NCI-H1105 (cell line): ENCODE results near the gene UMODL1.

Experiments
- DNase-seq: peaks from one replicate; lab custom pipeline; 2025; lab: John Stamatoyannopoulos, UW

The UMODL1 gene

DNA sequence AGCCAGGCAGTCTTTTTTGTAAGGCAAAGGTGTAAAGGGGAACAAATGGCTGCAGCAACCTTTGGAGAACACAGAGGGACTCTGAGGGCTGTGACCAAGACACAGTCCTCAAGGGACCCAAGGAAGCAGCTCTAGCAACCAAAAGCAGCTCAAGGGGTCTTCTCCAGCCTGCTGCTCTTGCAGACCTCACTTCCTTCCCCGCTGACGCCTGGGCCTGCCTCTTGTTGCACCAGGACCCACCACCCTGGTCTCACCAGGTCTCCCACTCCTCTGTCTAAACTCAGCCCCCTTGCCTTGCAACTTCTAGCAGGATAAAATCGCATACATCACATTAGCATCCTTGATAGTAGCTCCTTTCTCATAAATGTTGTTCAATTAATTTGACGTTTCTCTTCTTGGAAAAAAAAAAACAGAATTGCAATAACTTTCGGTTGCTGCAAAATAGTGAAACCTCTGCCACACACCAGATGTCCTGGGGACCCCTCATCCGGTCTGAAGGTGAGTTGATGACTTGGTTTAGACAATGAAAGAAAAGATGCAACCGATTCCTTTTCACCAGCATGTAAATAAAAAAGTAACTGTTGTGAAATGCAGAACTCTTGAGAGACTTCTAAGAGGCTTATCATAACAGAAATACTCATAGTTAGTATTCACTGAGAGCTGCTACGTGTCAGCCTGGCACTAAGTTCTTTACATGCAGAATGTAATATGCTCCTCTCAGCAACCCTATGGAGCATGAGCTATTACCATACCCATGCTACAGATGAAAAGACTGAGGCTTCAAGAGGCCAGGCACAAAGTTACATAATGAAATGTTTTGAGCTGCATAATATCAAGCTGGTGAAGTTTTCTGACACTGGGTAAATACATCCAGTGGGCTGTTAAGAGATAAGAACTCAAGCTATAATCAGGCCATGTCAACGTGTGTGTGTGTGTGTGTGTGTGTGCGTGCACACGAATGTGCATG is 58.5 kb downstream of the UMODL1 start:
- no peak for DNase-seq

DNA sequence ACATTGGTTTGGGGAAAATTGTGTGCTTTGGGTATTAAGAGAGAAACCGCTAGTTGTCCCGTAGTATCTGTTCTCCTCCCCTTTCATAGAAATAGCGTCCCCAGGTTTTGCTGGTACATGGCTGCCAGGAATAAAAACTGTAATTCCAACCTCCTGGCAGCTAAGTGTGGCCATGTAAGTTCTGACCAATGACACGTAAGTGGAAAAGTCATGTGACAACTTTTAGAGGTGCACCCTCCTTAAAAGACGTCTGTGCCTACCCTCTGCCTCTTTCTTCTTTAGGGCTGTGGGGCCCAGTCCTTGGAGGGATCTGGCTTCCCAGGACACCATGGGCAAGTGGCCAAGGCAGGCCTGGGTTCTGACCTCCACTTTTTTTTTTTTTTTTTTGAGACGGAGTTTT is 59.3 kb downstream of the UMODL1 start:
- DNase-seq = no peak

- no peak for DNase-seq
These were observed 61.1 kb downstream of the UMODL1 start for GRCh38 chr21:42132183-42132582.

- no peak for DNase-seq
These were observed 62.0 kb downstream of the UMODL1 start for GRCh38 chr21:42133131-42133530.

DNA sequence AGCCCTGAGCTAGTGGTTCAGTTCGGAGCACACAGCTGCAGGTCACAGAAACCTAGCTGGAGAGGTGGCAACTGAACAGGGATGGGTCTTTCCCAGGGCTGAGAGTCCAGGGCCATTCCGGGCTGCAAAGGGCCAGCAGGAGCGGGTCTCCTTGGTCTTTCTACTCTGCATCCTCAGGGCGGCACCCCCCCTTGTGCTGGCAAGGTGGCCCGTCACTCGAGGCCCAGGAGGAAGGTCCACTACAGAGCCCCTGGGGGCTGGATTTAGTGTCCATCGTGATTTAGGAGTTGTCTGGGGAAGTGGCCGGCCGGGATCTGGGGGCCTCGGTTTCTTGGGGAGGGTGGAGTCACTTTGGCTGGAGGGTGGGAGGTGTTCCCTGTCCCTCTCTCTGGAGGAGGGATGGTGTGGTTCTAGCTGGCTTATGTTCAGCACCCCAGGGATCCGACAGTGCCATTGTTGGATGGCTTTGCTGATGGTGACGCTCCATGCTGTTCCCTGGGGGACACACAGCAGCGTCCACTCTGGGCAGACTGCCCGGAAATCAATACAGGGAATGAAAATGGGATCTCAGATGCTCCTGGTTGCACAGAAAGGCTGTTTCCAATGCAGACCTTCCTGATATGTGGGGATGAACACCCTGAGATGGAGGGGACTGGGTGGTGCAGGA is 64.4 kb downstream of the UMODL1 start:
- DNase-seq = no peak

DNA sequence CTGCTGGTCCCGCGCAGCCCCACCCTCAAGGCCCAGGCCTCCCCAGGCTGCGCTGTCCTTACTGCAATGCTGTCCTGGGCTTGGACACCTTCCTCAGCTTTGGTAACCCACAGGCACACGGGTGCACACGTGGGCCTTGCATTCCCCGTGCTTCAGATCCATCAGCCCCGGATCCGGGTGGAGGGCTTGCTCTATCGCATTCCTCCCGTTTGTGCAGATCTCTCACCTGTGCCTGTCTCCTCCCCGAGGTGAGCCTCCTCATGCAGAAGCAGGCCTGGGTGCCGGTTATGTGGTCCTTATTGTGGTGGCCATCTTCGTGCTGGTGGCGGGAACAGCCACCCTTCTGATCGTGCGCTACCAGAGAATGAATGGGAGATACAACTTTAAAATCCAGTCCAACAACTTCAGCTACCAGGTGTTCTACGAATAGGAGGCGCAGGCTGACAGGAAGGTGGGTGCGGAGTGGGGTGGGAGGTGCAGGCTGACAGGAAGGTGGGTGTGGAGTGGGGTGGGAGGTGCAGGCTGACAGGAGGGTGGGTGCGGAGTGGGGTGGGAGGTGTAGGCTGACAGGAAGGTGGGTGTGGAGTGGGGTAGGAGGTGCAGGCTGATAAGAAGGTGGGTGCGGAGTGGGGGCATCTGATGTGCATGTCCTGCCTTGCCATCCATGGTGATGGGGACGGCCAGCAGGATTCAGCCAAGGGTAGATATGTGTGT is 66.2 kb downstream of the UMODL1 start:
- no peak for DNase-seq

- no peak for DNase-seq
These were observed 69.2 kb downstream of the UMODL1 start for GRCh38 chr21:42140196-42140934.

- DNase-seq = no peak
These were observed 70.5 kb downstream of the UMODL1 start for GRCh38 chr21:42141643-42142042.

DNA sequence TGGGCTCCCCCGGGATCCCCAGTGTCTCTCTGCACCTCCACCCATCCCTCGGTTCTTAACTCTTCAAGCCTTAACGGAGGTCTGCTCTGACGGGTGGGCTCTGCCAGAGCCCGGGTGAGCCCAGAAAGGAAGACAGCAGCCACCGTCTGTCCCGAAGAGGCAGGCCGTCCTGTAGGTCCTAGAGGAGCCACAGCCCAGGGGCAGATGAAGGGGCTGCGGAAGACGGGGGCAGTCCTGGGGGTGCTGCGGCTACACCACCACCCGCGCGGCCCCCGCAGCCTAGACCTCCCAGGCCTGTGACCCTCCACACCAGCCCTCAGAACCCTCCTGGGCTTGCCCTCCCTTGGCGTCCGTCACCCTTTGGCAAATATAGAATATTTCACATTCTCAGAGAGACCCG is 71.0 kb downstream of the UMODL1 start:
- DNase-seq = no peak

DNA sequence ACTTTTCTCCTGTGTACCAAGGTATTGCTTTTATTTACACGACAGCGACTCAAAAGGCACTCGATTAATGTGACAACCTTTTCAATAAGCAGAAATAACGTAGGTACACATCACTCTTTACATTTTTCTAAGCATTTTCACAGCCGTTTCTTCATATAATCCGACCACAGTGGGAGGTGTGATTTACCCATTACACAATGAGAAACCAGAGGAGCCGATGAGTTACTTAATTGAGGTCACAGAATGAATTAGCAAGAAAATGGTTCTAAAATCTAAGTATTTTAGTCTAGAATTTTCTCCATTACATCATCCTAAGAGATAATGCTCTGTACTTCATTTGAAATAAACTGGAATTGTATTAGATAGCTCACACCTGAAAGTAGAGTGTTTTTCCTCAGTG is 71.5 kb downstream of the UMODL1 start:
- DNase-seq = no peak

DNA sequence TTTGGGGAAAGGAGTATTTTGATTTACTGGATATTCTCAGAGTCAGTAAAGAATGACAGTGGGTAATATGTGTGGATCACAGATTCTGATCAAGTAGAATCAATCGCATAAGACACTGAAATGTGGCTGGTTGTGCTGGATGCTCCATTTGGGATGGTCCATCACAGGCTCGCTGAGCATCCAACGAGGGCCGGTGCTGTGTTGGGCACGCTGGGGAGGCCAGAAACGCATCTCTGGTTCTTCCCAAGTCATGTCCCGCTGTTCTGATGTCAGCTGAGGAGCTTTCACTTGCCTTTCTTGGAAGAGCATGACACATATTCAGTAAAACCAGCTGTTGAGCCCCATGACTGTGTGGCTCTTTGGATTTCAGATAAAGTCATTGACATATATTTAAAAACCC is 72.0 kb downstream of the UMODL1 start:
- DNase-seq = no peak

DNA sequence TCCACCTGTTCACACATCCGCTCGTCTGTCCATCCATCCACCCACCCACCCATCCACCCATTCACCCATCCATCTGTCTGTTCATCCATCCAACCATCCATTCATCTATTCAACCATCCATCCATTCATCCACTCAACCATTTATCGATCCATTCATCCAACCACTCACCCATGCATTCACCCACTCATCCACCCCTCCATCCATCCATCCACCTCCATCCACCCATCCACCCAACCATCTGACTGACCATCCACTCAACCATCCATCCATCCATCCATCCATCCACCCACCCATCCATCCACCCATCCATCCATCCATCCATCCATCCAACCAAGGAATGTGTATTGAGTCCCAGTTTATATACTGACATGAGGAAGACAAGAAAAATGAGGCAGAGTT is 73.1 kb downstream of the UMODL1 start:
- DNase-seq = no peak

GRCh38 chr21:42144679-42145568 is 73.8 kb downstream of the UMODL1 start:
- DNase-seq = no peak

GRCh38 chr21:42145569-42146272 is 74.6 kb downstream of the UMODL1 start:
- DNase-seq = peak; percentile 69

GRCh38 chr21:42146273-42146805 is 75.2 kb downstream of the UMODL1 start:
- DNase-seq = no peak

DNA sequence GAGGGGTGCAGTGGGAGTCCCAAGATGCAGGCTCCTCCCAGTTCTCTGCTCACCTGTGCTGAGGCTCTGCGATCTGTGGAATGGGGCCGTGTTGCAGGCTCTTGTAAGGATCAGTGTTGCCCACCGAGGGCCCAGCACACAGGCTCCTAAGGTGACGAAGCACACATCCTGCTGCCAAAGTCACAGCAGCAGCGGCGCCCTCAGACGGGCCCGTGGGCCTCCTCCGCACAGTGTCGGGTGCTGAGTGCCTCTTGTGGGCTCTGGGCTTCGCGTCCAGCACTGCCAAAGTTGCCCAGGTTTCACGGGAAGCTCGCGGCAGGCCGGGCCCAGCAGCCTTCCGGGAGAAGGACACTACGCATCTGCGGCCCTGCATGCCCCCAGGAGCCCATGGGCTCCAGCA is 75.7 kb downstream of the UMODL1 start:
- DNase-seq = no peak

DNA sequence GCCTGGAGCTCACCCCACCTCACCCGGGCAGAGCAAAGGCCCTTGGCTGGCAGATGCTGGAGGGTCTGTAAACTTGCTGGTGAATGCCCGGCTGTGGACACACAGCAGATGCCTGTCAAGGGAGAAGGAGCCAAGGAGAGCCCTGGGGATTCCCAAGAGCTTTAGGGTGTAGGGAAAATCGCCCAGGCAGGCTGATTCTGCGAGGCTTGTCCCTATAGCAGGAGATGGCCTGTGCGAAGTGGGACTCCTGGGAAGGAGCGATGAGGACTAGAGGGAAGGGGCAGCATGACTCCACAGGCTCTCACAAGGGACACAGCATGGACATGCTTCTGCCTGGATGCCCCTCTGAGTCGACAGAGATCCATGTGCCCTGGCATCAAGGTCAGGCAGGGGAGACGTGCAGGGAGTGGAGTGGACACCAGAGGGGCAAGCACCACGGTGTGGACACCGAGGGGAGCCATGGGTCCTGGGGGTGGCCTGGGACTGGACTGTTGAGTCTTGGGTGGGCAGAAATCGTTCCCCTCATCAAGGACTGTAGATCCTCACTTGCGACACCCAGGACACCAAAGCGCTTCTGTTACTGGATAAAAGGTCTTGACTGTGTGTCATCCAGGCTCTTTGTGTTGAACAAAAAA is 76.4 kb downstream of the UMODL1 start:
- no peak for DNase-seq

GRCh38 chr21:42148097-42148496 is 77.0 kb downstream of the UMODL1 start:
- DNase-seq = peak; percentile 1

GRCh38 chr21:42148584-42148983 is 77.5 kb downstream of the UMODL1 start:
- DNase-seq = no peak
